ES-I3 (cell line): ENCODE results near the gene CHAD.
"Not testable (repeated sequence)": the region's sequence is repeated elsewhere in the genome, so short reads cannot be mapped to it uniquely, and the experiment has no call there.

Source experiments
- H3K36me3 ChIP-seq: 2 replicates; pipeline ENCODE4 v1.6.1; 2013; ENCODE audit warnings: mild to moderate bottlenecking, low read length, control low read depth, moderate library complexity; ENCODE audit not compliant: insufficient read depth
- H3K4me1 ChIP-seq: 2 replicates; pipeline ENCODE4 v1.6.1; 2013; ENCODE audit warnings: mild to moderate bottlenecking, control low read depth, low read length; ENCODE audit not compliant: insufficient read depth
- H3K9ac ChIP-seq: 2 replicates; pipeline ENCODE4 v1.6.1; 2013; ENCODE audit warnings: low read depth, mild to moderate bottlenecking, low read length, moderate library complexity
- H3K9me3 ChIP-seq: 2 replicates; pipeline ENCODE4 v1.6.1; 2013; ENCODE audit warnings: mild to moderate bottlenecking, low read length, moderate library complexity; ENCODE audit not compliant: control insufficient read depth, insufficient read depth

Gene CHAD

GRCh38 chr17:50426472-50426782 lies 42.3 kb downstream of the CHAD start:
- Histone ChIP-seq H3K9me3 (no peaks in the 10 kb centered on the region), H3K36me3 (no peaks in the 10 kb centered on the region), H3K9ac (peak overlapping the region; percentile 73), H3K4me1 (peaks cover 13% of the 10 kb centered on the region; the same call in 1 of the 2 replicates)

GRCh38 chr17:50425682-50426471 lies 42.8 kb downstream of the CHAD start, which contains the start of gene ACSF2:
ACSF2 (plus strand) TSS chr17:50426218; CDS start chr17:50426262, 44 bp downstream.
- Histone ChIP-seq H3K9ac (peak within 1 kb of the TSS; percentile 73), H3K9me3 (no peaks in the 10 kb centered on the region), H3K4me1 (peaks cover 8% of the 10 kb centered on the region; the same call in 1 of the 2 replicates), H3K36me3 (no peaks in the 10 kb centered on the region)

- no peaks in the 10 kb centered on the region for H3K36me3 ChIP-seq
- peak overlapping the region; percentile 73 for H3K9ac ChIP-seq
- H3K9me3 ChIP-seq = no peaks in the 10 kb centered on the region
- H3K4me1 ChIP-seq = peaks cover 7% of the 10 kb centered on the region; the same call in 1 of the 2 replicates
These were observed 43.5 kb downstream of the CHAD start for GRCh38 chr17:50424996-50425681.

- Histone ChIP-seq H3K9me3 (no peaks in the 10 kb centered on the region), H3K4me1 (peaks cover 7% of the 10 kb centered on the region; the same call in 1 of the 2 replicates), H3K9ac (no peak overlapping the region), H3K36me3 (no peaks in the 10 kb centered on the region)
These were observed 44.3 kb downstream of the CHAD start for GRCh38 chr17:50424246-50424995.

- Histone ChIP-seq H3K4me1 (peaks cover 7% of the 10 kb centered on the region; the same call in 1 of the 2 replicates), H3K9me3 (no peaks in the 10 kb centered on the region), H3K9ac (no peak overlapping the region), H3K36me3 (no peaks in the 10 kb centered on the region)
These were observed 45.0 kb downstream of the CHAD start for GRCh38 chr17:50423553-50424159.

DNA sequence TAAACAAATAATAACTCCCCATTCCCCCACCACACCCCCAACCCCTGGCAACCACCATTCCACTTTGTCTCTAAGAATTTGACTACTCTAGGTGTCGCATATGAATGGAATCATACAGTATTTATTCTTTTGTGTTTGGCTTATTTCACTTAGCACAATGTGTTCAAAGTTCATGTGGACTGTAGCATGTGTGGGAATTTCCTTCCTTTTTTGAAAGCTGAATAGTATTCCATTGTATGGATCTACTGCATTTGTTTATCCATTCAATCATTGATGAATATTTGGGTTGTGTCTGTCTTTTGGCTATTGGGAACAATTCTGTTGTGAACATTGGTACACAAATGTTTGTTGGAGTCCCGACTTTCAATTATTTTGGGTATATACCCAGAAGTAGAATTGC lies 45.9 kb downstream of the CHAD start:
- peaks cover 6% of the 10 kb centered on the region; the same call in 1 of the 2 replicates for H3K4me1 ChIP-seq
- H3K9ac ChIP-seq = no peak overlapping the region
- no peaks in the 10 kb centered on the region for H3K36me3 ChIP-seq
- no peaks in the 10 kb centered on the region for H3K9me3 ChIP-seq

- no peaks in the 10 kb centered on the region; the same call in 1 of the 2 replicates for H3K4me1 ChIP-seq
- H3K9ac ChIP-seq = no peak overlapping the region
These were observed 47.2 kb downstream of the CHAD start for GRCh38 chr17:50421308-50422051.

DNA sequence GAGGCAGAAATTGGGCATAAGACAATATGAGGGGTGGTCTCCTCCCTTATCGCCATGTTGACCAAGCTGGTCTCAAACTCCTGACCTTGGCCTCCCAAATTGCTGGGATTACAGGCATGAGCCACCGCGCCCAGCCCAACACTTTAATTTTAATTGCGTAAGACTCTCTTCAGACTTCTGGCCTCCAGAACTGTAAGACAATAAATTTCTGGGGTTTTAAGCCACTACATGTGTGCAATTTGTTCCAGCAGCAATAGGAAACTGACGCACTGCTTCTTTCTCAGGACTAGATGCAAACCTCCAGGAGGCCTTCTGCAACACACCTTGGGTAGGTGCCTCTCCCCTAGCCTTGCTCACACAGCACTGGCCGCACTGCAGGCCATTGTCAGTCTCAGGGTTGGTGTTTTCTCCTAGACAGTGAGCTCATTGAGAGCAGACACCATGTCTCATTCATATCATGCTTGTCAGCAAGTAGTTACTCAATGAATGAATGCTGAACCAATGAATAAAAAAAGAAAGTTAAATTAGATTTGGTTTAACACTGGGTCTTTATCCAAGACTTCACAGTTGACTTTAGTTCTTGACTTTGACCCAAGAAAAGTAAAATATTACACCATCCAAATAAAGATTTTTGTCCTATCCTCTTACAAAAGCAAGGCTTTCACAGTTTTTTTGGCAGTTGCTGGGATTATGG lies 48.1 kb downstream of the CHAD start:
- no peaks in the 10 kb centered on the region for H3K9me3 ChIP-seq
- no peaks in the 10 kb centered on the region; the same call in 1 of the 2 replicates for H3K4me1 ChIP-seq
- no peak overlapping the region for H3K9ac ChIP-seq
- no peaks in the 10 kb centered on the region for H3K36me3 ChIP-seq

More at GRCh38 chr17:50421308-50422051, 47.2 kb downstream of the CHAD start:
- Histone ChIP-seq H3K9me3 (no peaks in the 10 kb centered on the region), H3K36me3 (no peaks in the 10 kb centered on the region)

DNA sequence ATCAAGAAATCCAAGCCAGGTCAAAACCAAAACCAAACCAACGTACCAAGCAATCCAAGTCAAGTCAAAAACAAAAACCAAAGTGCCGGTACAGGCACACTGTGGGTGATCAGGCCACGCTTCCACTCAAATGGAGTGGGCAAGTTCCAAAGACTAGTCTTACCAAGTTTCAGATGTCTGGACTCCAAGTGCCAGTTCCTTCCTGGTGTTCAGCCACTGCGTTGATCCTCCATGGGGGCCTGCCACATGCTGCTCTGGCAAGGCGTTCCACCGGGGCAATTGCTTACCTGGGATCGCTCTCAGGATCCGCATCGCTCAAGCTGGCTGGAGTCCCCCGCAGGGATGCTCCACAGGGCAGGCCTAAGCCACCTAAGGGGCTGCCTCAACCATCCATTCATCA lies 49.1 kb downstream of the CHAD start:
- not testable (repeated sequence) for H3K9me3 ChIP-seq, H3K36me3 ChIP-seq

DNA sequence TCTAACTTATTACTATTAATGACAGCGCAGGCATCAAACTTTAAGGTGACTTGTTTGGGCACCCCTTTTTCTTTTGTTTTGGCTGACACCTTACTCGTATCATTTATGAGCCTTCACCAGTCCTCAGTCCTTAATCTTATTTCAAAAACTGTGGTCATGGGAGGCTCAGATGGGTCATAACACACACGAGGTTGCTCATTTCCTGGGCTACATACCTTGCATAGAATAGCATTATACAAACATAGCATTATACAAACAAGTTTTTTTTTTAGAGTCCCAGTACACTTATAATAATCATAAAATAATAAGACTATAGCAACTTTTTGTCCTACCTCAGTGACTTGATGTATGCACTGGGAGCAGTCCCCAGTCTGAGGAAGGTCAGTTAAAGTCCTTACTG lies 53.9 kb downstream of the CHAD start:
- Histone ChIP-seq H3K9me3 (no peaks in the 10 kb centered on the region), H3K36me3 (no peaks in the 10 kb centered on the region), H3K4me1 (no peaks in the 10 kb centered on the region), H3K9ac (no peak overlapping the region)

More for the DNA sequence above, 49.1 kb downstream of the CHAD start:
- not testable (repeated sequence) for H3K4me1 ChIP-seq, H3K9ac ChIP-seq
